ENCODE measurements around the gene IRF9. TPM values are rescaled to one million over a fixed set of nuclear protein-coding genes. Genes with fewer than 3 reads are reported as not detected.
A peak's percentile ranks its signal among the peaks of the same experiment; 100 is the strongest.

IRF9 gene
- total and polyA plus RNA-seq, 2 of the 13 experiments (the other 11 are each of a cell fraction or from before 2014, with no cell fraction given): 14.9 to 49.7 TPM

DNA sequence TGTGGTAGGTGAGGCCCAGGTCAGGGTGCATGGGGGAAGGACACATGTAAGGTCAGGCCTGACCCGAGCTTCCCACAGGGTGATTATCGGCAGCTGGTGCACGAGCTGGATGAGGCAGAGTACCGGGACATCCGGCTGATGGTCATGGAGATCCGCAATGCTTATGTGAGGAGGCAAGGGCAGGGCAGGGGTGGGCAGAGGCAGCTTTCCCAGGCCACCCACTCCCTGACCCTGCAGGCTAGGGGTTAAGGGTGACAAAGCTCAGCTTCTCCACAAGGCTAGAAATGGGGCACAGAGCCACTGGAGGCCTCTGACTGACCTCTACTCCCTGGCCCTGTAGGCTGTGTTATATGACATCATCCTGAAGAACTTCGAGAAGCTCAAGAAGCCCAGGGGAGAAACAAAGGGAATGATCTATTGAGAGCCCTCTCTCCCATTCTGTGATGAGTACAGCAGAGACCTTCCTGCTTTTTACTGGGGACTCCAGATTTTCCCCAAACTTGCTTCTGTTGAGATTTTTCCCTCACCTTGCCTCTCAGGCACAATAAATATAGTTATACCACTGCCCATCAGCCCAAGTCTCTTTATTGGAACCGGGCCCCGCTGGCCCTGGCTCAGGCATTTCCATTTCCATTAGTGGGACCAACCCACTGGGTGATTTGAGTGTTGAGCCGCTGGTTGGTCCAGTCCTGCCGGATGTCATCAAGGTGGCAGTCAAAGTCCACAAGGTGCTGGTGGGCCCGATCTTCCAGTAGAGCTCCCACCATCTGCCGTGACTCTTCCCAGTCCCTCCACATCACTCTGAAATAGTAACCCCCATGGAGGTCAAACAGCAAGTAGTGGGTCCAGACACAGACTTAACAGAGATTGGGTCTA lies 22.4 kb upstream of the IRF9 start:
- Histone ChIP-seq H3K27ac (ENCODE audit: extremely low read length, insufficient read depth, low read length) (peak overlapping the region; percentile 75), H3K4me2 (ENCODE audit: low read depth, low read length) (peak overlapping the region; percentile 88), H3K27me3 (ENCODE audit: control insufficient read depth in 1 of 2, insufficient read depth in 2 of 2, low read length in 2 of 2) (no peaks in the 10 kb centered on the region; a peak in 1 of 5 replicates), H3K9ac (ENCODE audit: insufficient read depth, low read depth, low read length) (no peak overlapping the region), H4K20me1 (ENCODE audit: insufficient read depth, low read length) (peaks cover 11% of the 10 kb centered on the region), H3K36me3 (replicated peaks in 1 of 2; ENCODE audit: control insufficient read depth in 1 of 2, insufficient read depth in 2 of 2, low read length in 2 of 2) (peaks cover 19 to 35% of the 10 kb centered on the region in 2 experiments), H2AFZ (ENCODE audit: low read length) (no peak overlapping the region), H3K9me3 (ENCODE audit: low read length) (no peaks in the 10 kb centered on the region), H3K4me3 (replicated peaks in 1 of 3; ENCODE audit: insufficient read depth in 1 of 3, low read depth in 2 of 3, low read length in 3 of 3) (peak overlapping the region in 1 of 3 experiments; percentile 99; a peak in 1 of 6 replicates), H3K79me2 (ENCODE audit: insufficient read depth, low read length) (peaks cover 44% of the 10 kb centered on the region), H3K4me1 (ENCODE audit: insufficient read depth, low read length) (peaks cover 67% of the 10 kb centered on the region)
- no peak for ATAC-seq
- in situ Hi-C loops (cut with HindIII; ENCODE audit: extremely low pct_ligation_motif_present, low pct_unique_long_range_greater_than_20kb): loop anchor here (25.0 kb wide), 1 partner anchor 826 kb away; the partner anchor contains the start of genes BCL2L2, PABPN1 and PPP1R3E
- intact Hi-C loops (cut with micrococcal nuclease; ENCODE audit: unreplicated experiment): no loop called here
- no peak for FAIRE-seq
- no TSS peak for BruUV-seq (replicated peaks)
- no peak for DNase-seq (ENCODE audit: low spot score)
- WGBS (ENCODE audit: low lambda C conversion rate): 89% methylated on average over 13 of the region's 13 CpGs
- ChIA-PET POLR2A (interaction anchor here (0.9 to 22.7 kb wide), 11 partner anchors 8 to 1043 kb away, joined by 3 to 977 read pairs (median 42); partner anchors contain the start of genes ACIN1, C14orf119, CHMP4A and CIDEB), CTCF (ENCODE audit: low intra/inter-chr PET ratio, low total read pairs) (interaction anchor here (1.4 kb wide), 1 partner anchor 22 kb away, joined by 6 read pairs; the partner anchor contains the start of gene IRF9)
- no peak for TF ChIP-seq HDAC6 (IDR thresholded peaks at IDR 0.05; ENCODE audit: low read depth, low read length)
- TF ChIP-seq RAD21 (CRISPR knock-in tag; IDR thresholded peaks at IDR 0.05): no peak
- TF ChIP-seq, protein P1, sequence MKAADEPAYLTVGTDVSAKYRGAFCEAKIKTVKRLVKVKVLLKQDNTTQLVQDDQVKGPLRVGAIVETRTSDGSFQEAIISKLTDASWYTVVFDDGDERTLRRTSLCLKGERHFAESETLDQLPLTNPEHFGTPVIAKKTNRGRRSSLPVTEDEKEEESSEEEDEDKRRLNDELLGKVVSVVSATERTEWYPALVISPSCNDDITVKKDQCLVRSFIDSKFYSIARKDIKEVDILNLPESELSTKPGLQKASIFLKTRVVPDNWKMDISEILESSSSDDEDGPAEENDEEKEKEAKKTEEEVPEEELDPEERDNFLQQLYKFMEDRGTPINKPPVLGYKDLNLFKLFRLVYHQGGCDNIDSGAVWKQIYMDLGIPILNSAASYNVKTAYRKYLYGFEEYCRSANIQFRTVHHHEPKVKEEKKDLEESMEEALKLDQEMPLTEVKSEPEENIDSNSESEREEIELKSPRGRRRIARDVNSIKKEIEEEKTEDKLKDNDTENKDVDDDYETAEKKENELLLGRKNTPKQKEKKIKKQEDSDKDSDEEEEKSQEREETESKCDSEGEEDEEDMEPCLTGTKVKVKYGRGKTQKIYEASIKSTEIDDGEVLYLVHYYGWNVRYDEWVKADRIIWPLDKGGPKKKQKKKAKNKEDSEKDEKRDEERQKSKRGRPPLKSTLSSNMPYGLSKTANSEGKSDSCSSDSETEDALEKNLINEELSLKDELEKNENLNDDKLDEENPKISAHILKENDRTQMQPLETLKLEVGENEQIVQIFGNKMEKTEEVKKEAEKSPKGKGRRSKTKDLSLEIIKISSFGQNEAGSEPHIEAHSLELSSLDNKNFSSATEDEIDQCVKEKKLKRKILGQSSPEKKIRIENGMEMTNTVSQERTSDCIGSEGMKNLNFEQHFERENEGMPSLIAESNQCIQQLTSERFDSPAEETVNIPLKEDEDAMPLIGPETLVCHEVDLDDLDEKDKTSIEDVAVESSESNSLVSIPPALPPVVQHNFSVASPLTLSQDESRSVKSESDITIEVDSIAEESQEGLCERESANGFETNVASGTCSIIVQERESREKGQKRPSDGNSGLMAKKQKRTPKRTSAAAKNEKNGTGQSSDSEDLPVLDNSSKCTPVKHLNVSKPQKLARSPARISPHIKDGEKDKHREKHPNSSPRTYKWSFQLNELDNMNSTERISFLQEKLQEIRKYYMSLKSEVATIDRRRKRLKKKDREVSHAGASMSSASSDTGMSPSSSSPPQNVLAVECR (CRISPR knock-in tag; IDR thresholded peaks at IDR 0.05; ENCODE audit: borderline replicate concordance): no peak
- TF ChIP-seq MEIS2 (CRISPR knock-in tag; IDR thresholded peaks at IDR 0.05): 0 out of 2 replicates have a peak, but pooled peaks have one; percentile 50
- TF ChIP-seq ZNF572 (CRISPR knock-in tag; IDR thresholded peaks at IDR 0.05): no peak
- no peak for TF ChIP-seq SIX1 (CRISPR knock-in tag; IDR thresholded peaks at IDR 0.05; ENCODE audit: borderline replicate concordance)
- peak; percentile 45; the same call in 1 of the 2 replicates for TF ChIP-seq ZBTB38 (CRISPR knock-in tag; IDR thresholded peaks at IDR 0.05)
- no peak for TF ChIP-seq ONECUT2 (CRISPR knock-in tag; IDR thresholded peaks at IDR 0.05)
- no peak for TF ChIP-seq TP53 (CRISPR knock-in tag; conservative IDR thresholded peaks at IDR 0.05)
- no peak for TF ChIP-seq ZNF354B (CRISPR knock-in tag; IDR thresholded peaks at IDR 0.05)
- TF ChIP-seq ZNF343 (CRISPR knock-in tag; IDR thresholded peaks at IDR 0.05): no peak
- no peak for TF ChIP-seq TAF1 (CRISPR knock-in tag; IDR thresholded peaks at IDR 0.05)
- TF ChIP-seq NCOA1 (CRISPR knock-in tag; IDR thresholded peaks at IDR 0.05): no peak
- TF ChIP-seq SOX6 (IDR thresholded peaks at IDR 0.05): no peak
- TF ChIP-seq SOX6 (CRISPR knock-in tag; IDR thresholded peaks at IDR 0.05): no peak
- TF ChIP-seq ZBTB21 (CRISPR knock-in tag; IDR thresholded peaks at IDR 0.05): no peak
- TF ChIP-seq TCF7 (IDR thresholded peaks at IDR 0.05; ENCODE audit: low read depth): no peak
- no peak for TF ChIP-seq FOXP1 (IDR thresholded peaks at IDR 0.05)
- no peak for TF ChIP-seq FOXP1 (CRISPR knock-in tag; IDR thresholded peaks at IDR 0.05)
- no peak for TF ChIP-seq MIER2 (CRISPR knock-in tag; IDR thresholded peaks at IDR 0.05)
- TF ChIP-seq MYNN (CRISPR knock-in tag; IDR thresholded peaks at IDR 0.05; ENCODE audit: low read depth): no peak
- no peak for TF ChIP-seq GLI4 (CRISPR knock-in tag; IDR thresholded peaks at IDR 0.05; ENCODE audit: borderline replicate concordance)
- TF ChIP-seq SRF (IDR thresholded peaks at IDR 0.05; ENCODE audit: low read depth, low read length): no peak
- TF ChIP-seq ZNF703 (CRISPR knock-in tag; IDR thresholded peaks at IDR 0.05; ENCODE audit: borderline replicate concordance): no peak

All from HepG2 (cell line).